ENCODE data around the gene EDEM1.

EDEM1 gene

GRCh38 chr3:5141760-5142159 lies 45.7 kb upstream of the EDEM1 start:
- H3K79me1 ChIP-seq (ENCODE audit: low read length), result no peaks in the 10 kb centered on the region
- no peak overlapping the region for H2BK12ac ChIP-seq (ENCODE audit: low read length)
- H3K4me1 ChIP-seq (ENCODE audit: control insufficient read depth in 1 of 2, insufficient read depth in 2 of 2, low read length in 2 of 2), result peaks cover 0 to 11% of the 10 kb centered on the region in 2 experiments
- no peak overlapping the region for H3K4me3 ChIP-seq (ENCODE audit: low read depth, low read length)
- no peak overlapping the region for H2AK5ac ChIP-seq (ENCODE audit: low read length)
- H3K9me3 ChIP-seq (ENCODE audit: insufficient read depth, low read depth, low read length), result peaks cover 4% of the 10 kb centered on the region
- H4K8ac ChIP-seq (ENCODE audit: low read depth, low read length), result no peak overlapping the region
- H3K36me3 ChIP-seq (ENCODE audit: control insufficient read depth in 1 of 2, insufficient read depth in 2 of 2, low read length in 2 of 2), result peaks cover 4 to 12% of the 10 kb centered on the region in 2 experiments
- no peak overlapping the region for H4K91ac ChIP-seq (ENCODE audit: low read depth, low read length)
- no peak overlapping the region for H2AFZ ChIP-seq (ENCODE audit: insufficient read depth, low read length, poor library complexity)
- no peak overlapping the region for H3K14ac ChIP-seq (ENCODE audit: low read length)
- H3K18ac ChIP-seq (ENCODE audit: low read length), result no peak overlapping the region
- no peak overlapping the region for H2BK120ac ChIP-seq (ENCODE audit: insufficient read depth, low read length, poor library complexity)
- no peak overlapping the region for H2BK5ac ChIP-seq (ENCODE audit: low read depth, low read length, poor library complexity)
- no peaks in the 10 kb centered on the region for H3K27me3 ChIP-seq (ENCODE audit: insufficient read depth, low read length)
- WGBS (ENCODE audit: extremely low coverage, insufficient coverage, insufficient read length), result no CpG with 5 or more reads among the region's 4 CpGs
- H3K4me2 ChIP-seq (ENCODE audit: low read length), result no peak overlapping the region
- peak overlapping the region; percentile 7 for H3K4ac ChIP-seq (ENCODE audit: low read depth, low read length)
- H3K9ac ChIP-seq (ENCODE audit: low read length), result no peak overlapping the region
- no peak overlapping the region for H3K27ac ChIP-seq (ENCODE audit: low read depth, low read length)
- H3K79me2 ChIP-seq (ENCODE audit: control insufficient read depth, insufficient read depth, low read length, poor library complexity), result peaks cover 9% of the 10 kb centered on the region
- no peak overlapping the region for H4K12ac ChIP-seq (ENCODE audit: low read depth, low read length)
- no peak for DNase-seq
- no peak overlapping the region for H3K23ac ChIP-seq (ENCODE audit: low read length)

DNA sequence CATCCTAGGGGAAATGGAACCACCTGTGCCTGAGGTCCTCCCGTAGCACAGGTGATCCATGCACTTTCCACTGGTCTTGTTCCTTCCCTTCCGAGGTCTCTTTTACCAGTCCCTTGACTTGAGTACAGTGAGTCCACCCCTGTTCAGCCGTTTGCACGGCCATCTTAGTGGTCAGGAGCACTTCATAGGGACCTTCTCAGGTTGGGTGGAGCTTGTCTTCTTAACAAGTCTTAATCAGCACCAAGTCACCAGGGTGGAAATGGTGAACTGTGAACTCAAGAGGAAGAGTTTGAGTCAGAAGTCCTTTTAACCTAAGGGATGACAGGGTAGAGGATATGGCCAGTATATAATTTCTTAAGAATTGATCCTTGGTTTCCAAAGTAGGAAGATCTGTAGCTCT lies 44.0 kb upstream of the EDEM1 start:
- H4K12ac ChIP-seq (ENCODE audit: low read depth, low read length), result no peak overlapping the region
- no peak overlapping the region for H2AFZ ChIP-seq (ENCODE audit: insufficient read depth, low read length, poor library complexity)
- H3K14ac ChIP-seq (ENCODE audit: low read length), result no peak overlapping the region
- no peak overlapping the region for H3K27ac ChIP-seq (ENCODE audit: low read depth, low read length)
- peaks cover 4% of the 10 kb centered on the region for H3K9me3 ChIP-seq (ENCODE audit: insufficient read depth, low read depth, low read length)
- H4K91ac ChIP-seq (ENCODE audit: low read depth, low read length), result no peak overlapping the region
- WGBS (ENCODE audit: extremely low coverage, insufficient coverage, insufficient read length), result no CpG with 5 or more reads among the region's 4 CpGs
- H3K36me3 ChIP-seq (ENCODE audit: control insufficient read depth in 1 of 2, insufficient read depth in 2 of 2, low read length in 2 of 2), result peaks cover 4 to 12% of the 10 kb centered on the region in 2 experiments
- no peaks in the 10 kb centered on the region for H3K27me3 ChIP-seq (ENCODE audit: insufficient read depth, low read length)
- H3K9ac ChIP-seq (ENCODE audit: low read length), result no peak overlapping the region
- peak overlapping the region; percentile 29 for H3K4ac ChIP-seq (ENCODE audit: low read depth, low read length)
- peak overlapping the region; percentile 17 for H3K18ac ChIP-seq (ENCODE audit: low read length)
- peaks cover 0 to 9% of the 10 kb centered on the region in 2 experiments for H3K4me1 ChIP-seq (ENCODE audit: control insufficient read depth in 1 of 2, insufficient read depth in 2 of 2, low read length in 2 of 2)
- no peak overlapping the region for H3K23ac ChIP-seq (ENCODE audit: low read length)
- H2AK5ac ChIP-seq (ENCODE audit: low read length), result no peak overlapping the region
- H2BK120ac ChIP-seq (ENCODE audit: insufficient read depth, low read length, poor library complexity), result no peak overlapping the region
- no peak overlapping the region for H3K4me3 ChIP-seq (ENCODE audit: low read depth, low read length)
- H4K8ac ChIP-seq (ENCODE audit: low read depth, low read length), result no peak overlapping the region
- H3K79me1 ChIP-seq (ENCODE audit: low read length), result no peaks in the 10 kb centered on the region
- no peak overlapping the region for H2BK12ac ChIP-seq (ENCODE audit: low read length)
- no peak for DNase-seq
- peaks cover 7% of the 10 kb centered on the region for H3K79me2 ChIP-seq (ENCODE audit: control insufficient read depth, insufficient read depth, low read length, poor library complexity)
- no peak overlapping the region for H2BK5ac ChIP-seq (ENCODE audit: low read depth, low read length, poor library complexity)
- H3K4me2 ChIP-seq (ENCODE audit: low read length), result no peak overlapping the region

DNA sequence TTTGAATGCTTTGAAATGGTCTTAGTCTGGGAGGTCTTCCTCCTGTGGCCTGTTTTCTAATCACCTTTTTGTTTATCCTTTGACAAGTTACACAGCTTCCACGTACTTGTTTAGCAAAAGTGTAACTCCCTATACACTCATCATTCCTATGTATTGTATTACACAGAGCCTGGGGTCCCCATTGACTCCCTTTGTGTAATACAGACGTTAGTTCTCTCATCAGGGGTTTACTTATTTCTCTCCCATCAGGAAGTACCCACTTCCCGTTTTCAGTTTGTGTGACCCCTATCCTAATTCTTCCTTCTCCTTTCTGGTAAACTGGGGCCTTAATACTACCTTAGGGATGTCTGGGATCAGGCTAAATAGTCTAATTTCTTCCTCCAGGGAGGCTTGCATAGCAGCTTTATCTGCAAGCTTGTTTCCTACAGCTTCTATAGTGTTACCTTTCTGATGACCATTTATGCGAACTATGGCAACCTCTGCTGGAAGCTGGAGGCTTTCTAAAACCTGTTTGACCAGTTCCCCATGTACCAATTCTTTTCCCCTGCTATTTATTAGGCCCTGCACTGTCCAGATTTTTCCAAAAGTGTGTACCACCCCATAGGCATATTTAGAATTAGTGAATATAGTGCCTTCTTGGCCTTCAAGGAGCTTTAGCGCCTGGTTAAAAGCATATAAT lies 43.1 kb upstream of the EDEM1 start:
- H2BK5ac ChIP-seq (ENCODE audit: low read depth, low read length, poor library complexity), result no peak overlapping the region
- H3K27me3 ChIP-seq (ENCODE audit: insufficient read depth, low read length), result no peaks in the 10 kb centered on the region
- H3K9ac ChIP-seq (ENCODE audit: low read length), result no peak overlapping the region
- no peaks in the 10 kb centered on the region for H3K79me1 ChIP-seq (ENCODE audit: low read length)
- no peak overlapping the region for H3K14ac ChIP-seq (ENCODE audit: low read length)
- H3K9me3 ChIP-seq (ENCODE audit: insufficient read depth, low read depth, low read length), result peaks cover 4% of the 10 kb centered on the region
- H3K4ac ChIP-seq (ENCODE audit: low read depth, low read length), result no peak overlapping the region
- no peak overlapping the region for H4K91ac ChIP-seq (ENCODE audit: low read depth, low read length)
- H3K4me2 ChIP-seq (ENCODE audit: low read length), result no peak overlapping the region
- no peak overlapping the region for H4K12ac ChIP-seq (ENCODE audit: low read depth, low read length)
- peaks cover 0 to 8% of the 10 kb centered on the region in 2 experiments for H3K4me1 ChIP-seq (ENCODE audit: control insufficient read depth in 1 of 2, insufficient read depth in 2 of 2, low read length in 2 of 2)
- no peak overlapping the region for H3K18ac ChIP-seq (ENCODE audit: low read length)
- no peak overlapping the region for H3K23ac ChIP-seq (ENCODE audit: low read length)
- DNase-seq, result peak; percentile 75 to 89
- WGBS (ENCODE audit: extremely low coverage, insufficient coverage, insufficient read length), result no CpG with 5 or more reads among the region's 5 CpGs
- peaks cover 4 to 12% of the 10 kb centered on the region in 2 experiments for H3K36me3 ChIP-seq (ENCODE audit: control insufficient read depth in 1 of 2, insufficient read depth in 2 of 2, low read length in 2 of 2)
- H2AK5ac ChIP-seq (ENCODE audit: low read length), result no peak overlapping the region
- peaks cover 9% of the 10 kb centered on the region for H3K79me2 ChIP-seq (ENCODE audit: control insufficient read depth, insufficient read depth, low read length, poor library complexity)
- no peak overlapping the region for H4K8ac ChIP-seq (ENCODE audit: low read depth, low read length)
- no peak overlapping the region for H2AFZ ChIP-seq (ENCODE audit: insufficient read depth, low read length, poor library complexity)
- H2BK12ac ChIP-seq (ENCODE audit: low read length), result no peak overlapping the region
- no peak overlapping the region for H3K27ac ChIP-seq (ENCODE audit: low read depth, low read length)
- no peak overlapping the region for H2BK120ac ChIP-seq (ENCODE audit: insufficient read depth, low read length, poor library complexity)
- H3K4me3 ChIP-seq (ENCODE audit: low read depth, low read length), result no peak overlapping the region

- Histone ChIP-seq H2BK12ac (ENCODE audit: low read length) (no peak overlapping the region), H2BK120ac (ENCODE audit: insufficient read depth, low read length, poor library complexity) (no peak overlapping the region), H4K91ac (ENCODE audit: low read depth, low read length) (no peak overlapping the region), H3K14ac (ENCODE audit: low read length) (no peak overlapping the region), H3K4ac (ENCODE audit: low read depth, low read length) (peak overlapping the region; percentile 22), H4K8ac (ENCODE audit: low read depth, low read length) (no peak overlapping the region), H3K4me1 (ENCODE audit: control insufficient read depth in 1 of 2, insufficient read depth in 2 of 2, low read length in 2 of 2) (peaks cover 0 to 5% of the 10 kb centered on the region in 2 experiments), H3K4me2 (ENCODE audit: low read length) (no peak overlapping the region), H3K9ac (ENCODE audit: low read length) (no peak overlapping the region), H3K27me3 (ENCODE audit: insufficient read depth, low read length) (no peaks in the 10 kb centered on the region), H2BK5ac (ENCODE audit: low read depth, low read length, poor library complexity) (no peak overlapping the region), H3K4me3 (ENCODE audit: low read depth, low read length) (no peak overlapping the region), H3K79me2 (ENCODE audit: control insufficient read depth, insufficient read depth, low read length, poor library complexity) (peaks cover 9% of the 10 kb centered on the region), H3K36me3 (ENCODE audit: control insufficient read depth in 1 of 2, insufficient read depth in 2 of 2, low read length in 2 of 2) (peaks cover 4 to 12% of the 10 kb centered on the region in 2 experiments), H3K9me3 (ENCODE audit: insufficient read depth, low read depth, low read length) (peaks cover 4% of the 10 kb centered on the region), H2AK5ac (ENCODE audit: low read length) (no peak overlapping the region), H3K18ac (ENCODE audit: low read length) (no peak overlapping the region), H3K79me1 (ENCODE audit: low read length) (no peaks in the 10 kb centered on the region), H2AFZ (ENCODE audit: insufficient read depth, low read length, poor library complexity) (no peak overlapping the region), H4K12ac (ENCODE audit: low read depth, low read length) (no peak overlapping the region), H3K27ac (ENCODE audit: low read depth, low read length) (no peak overlapping the region), H3K23ac (ENCODE audit: low read length) (no peak overlapping the region)
- no peak for DNase-seq
- WGBS (ENCODE audit: extremely low coverage, insufficient coverage, insufficient read length), result no CpG with 5 or more reads among the region's 5 CpGs
Observed at GRCh38 chr3:5145120-5145519, 42.4 kb upstream of the EDEM1 start.

All from trophoblast cell (in vitro differentiated cells and primary cell).